NCI-H1092 (cell line): ENCODE results near the gene NLRX1.
"Not testable (repeated sequence)": the region's sequence is repeated elsewhere in the genome, so short reads cannot be mapped to it uniquely, and the experiment has no call there.

ENCODE experiments used
- DNase-seq: peaks from one replicate; lab custom pipeline; 2025; lab: John Stamatoyannopoulos, UW

The NLRX1 gene

DNA sequence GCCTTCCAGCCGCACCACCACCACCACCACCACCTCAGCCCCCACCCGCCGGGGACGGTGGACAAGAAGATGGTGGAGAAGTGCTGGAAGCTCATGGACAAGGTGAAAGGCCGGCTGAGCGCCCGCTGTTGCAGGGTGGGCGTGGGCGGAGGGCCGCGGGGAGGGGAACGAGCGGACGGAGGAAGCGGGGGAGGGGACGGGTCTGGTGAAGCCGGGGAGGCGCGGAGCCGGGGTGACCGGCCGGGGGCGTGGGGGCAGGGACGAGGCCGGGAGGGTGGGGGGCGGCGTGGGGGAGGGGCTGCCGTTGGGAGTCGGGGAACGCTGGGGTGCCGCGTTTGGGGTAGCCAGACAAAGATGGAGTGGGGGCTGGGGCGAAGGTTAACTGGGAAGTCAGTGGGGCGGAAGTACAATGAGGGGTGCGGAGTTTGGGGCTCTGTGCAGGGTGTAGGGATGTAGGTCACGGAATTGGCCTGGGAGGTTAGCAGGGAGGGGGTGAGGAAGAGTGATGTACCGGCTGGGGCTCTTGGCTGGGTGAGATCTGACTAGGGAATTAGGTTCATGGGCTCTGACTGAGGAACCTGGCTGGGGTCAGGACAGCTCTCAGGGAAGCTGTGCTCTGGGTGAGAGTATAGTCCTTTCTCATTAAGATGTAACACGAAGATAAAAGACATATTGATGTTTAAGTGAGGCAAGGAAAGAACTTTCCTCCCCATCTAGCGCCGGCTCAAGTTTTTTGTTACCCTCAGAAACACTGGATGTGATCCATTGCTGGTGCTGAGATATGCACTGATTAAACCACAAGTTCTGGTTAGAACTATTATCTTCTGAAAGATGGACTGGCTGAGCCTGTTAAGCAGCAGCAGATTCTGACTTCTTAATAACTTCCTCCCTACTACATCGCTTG lies 38.2 kb downstream of the NLRX1 start:
- no peak for DNase-seq

DNA sequence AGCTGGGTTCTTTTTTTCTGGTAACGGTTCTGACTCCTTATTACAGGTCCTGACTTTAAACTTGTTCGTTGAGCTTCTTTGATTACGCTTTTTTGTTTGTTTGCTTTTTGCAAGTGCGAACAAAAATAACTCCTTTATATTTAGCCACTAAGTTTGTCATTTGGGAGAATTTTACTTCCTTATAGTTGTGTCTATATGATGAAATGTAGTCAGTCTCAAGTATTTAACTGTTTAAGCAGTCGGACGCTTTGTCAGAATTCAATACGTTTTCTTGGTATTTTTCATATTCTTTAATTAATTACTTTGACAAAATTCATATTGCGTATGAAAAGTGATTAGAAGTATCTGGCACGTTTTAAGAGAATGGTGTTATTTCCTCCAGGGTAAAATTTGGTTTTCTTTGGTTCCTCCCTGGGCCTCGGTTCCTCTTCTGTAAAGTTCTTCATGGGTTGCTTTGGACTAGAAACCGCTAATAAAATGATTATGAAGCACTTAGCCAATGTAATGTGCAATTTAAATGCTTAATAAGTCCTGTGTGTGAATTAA lies 39.0 kb downstream of the NLRX1 start:
- DNase-seq: no peak

DNA sequence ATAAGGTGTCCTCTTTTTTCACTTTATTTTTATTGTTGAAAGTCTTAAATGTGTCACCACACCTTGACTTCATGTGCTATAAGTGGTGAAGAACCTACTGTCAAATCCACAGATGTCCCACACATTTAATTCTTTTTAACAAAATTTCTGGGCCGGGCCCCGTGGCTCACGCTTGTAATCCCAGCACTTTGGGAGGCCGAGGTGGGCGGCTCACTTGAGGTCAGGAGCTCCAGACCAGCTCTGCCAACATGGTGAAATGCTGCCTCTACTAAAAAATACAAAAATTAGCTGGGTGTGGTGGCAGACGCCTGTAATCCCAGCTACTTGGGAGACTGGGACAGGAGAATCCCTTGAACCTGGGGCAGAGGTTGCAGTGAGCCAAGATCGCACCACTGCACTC lies 40.7 kb downstream of the NLRX1 start:
- DNase-seq: no peak

DNA sequence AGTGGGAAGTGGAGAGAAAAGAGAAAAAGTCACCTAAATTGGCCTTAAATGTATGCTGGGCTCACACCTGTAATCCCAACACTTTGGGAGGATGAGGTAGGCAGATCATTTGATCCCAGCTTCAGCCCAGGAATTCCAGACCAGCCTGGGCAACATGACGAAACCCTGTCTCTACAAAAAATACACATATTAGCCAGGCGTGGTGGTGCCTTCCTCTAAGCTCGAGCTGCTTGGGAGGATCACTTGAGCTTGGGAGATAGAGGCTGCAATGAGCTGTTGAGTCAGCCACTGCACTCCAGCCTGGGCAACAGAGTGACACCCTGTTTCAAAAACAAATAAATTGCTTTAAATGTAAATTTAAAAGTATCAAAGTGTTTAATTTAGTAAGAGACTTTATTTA lies 41.5 kb downstream of the NLRX1 start:
- no peak for DNase-seq

DNA sequence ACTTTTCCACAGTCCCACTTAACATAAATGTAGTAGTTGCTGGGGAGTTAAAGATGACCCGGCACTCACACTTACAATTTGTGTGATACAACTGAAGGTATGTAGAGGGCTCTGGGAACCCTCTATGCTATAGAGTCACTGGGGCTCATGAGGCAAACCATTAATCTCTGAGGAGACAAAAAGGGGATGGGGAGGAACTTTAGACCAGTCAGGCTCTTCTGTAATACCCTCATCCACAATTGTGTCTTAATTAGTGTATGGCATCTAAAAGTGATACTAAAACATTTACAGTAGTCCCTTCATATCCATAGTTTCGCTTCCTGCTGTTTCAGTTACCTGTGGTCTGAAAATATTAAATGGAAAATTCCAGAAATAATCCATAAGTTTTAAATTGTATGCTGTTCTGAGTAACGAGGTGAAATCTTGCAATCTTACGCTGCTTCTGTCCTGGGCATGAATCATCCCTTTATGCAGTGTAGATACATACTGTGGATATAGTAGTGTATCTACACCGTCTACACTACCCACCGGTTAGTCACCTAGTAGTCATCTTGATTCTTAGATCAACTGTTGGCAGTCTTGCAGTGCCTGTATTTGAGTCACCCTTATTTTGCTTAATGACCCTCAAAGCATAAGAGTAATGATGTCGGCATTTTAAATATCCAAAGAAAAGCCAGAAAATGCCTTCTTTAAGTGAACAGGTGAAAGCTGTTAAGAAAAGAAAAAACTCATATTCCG lies 49.8 kb downstream of the NLRX1 start:
- DNase-seq: no peak

DNA sequence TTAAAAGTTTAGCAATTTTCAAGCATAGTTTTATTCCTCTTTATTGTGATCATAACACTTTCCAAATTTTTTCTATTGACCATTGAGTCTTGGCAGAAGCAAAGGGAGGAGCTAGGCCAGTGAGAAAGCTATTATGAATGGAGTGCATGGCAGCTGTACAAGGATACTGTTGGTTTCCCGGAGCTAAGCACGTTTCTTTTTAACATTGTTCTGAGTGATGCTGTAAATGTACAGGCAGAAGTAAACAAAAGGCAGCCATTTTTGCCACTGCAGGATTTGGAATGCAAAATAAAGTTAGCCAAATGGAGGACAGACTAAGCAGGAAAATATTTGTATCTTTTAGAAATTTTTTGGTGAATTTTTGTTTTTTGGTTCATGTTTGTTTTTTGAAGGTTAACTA lies 53.8 kb downstream of the NLRX1 start:
- peak; percentile 52 for DNase-seq

DNA sequence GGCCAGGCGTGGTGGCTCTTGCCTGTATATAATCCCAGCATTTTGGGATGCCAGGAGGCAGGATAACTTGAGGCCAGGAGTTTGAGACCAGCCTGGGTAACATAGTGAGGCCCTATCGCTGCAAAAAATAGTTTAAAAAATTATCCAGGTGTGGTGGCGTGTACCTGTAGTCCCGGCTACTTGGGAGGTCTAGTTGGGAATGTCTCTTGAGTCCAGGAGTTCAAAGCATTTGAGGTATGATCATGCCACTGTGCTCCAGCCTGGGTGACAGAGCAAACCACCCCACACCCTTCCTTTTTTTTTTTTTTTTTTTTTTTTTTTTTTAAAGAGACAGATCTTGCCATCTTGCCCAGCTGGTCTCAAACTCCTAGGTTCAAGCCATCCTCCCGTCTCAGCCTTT lies 54.4 kb downstream of the NLRX1 start:
- DNase-seq: no peak

DNA sequence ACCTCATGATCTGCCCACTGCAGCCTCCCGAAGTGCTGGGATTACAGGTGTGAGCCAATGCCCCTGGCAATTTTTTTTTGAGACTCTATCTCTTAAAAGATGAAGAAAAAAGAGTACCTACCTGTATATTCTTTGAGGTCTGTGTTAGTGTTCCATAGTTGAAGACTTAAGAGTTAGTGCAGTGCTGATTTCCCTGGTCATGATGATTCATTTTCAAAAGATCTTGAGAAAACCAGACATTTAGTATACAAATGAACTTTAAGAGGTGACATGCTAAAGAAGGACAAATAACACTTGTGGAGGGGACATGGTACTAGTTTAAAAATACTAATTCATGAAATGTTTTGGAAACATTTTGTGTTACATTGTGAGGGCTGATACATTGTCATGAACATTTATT lies 55.3 kb downstream of the NLRX1 start:
- DNase-seq: no peak

DNA sequence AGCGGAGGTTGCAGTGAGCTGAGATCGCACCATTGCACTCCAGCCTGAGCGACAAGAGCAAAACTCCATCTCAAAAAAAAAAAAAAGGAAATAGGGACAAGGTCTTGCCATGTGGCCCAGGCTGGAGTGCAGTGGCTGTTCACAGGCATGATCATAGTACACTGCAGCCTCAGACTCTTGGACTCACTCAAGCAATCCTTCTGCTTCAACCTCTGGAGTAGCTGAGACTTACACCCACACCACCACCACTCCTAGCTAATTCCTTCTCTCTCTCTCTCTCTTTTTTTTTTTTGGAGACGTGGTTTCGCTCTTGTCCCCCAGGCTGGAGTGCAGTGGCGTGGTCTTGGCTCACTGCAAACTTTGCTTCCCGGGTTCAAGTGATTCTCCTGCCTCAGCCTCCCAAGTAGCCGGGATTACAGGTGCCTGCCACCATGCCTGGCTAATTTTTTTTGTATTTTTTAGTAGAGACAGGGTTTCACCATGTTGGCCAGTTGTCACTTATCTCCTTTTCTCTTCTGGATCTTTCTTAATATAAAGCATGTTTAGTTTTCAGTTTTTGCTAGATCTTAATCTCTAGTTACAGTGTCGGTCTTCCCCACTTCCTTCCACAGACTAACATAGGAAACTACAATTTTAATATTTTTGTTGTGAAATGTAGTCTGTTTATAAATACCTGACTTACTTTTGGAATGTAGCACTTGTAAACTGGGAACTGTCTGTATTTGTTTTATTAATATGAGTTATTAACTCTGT lies 60.2 kb downstream of the NLRX1 start:
- not testable (repeated sequence) for DNase-seq

DNA sequence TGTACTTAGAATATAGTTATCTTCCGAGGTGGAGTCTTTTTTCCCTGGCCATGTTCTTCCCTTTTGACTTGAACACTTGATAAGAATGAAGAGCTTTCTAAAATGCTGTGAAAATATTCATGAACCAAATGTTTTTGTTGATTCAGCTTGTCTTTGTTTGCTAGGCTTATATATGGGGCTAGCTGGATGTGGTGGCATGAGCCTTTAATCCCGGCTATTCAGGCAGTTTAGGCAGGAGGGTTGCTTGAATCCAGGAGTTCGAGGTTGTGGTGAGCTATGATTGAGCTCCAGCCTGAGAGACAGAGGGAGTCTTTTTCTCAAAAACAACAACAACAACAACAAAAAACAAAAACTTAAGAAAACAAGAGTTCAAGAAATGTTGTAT lies 60.8 kb downstream of the NLRX1 start:
- no peak for DNase-seq

DNA sequence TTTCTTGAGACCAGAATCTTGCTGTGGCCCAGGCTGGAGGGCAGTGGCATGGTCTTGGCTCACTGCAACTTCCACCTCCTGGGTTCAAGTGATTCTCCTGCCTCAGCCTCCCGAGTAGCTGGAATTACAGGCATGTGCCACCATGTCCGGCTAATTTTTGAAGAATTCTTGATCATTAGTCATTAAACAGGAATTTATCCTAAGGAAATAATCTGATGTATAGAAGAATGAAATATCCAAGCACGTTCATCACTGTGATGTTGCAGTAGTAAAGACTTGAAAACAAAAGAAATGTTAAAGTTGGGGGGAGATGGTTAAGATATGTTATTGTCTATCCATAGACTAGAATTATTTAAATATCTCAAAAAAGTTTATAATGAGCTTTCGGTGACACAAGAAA lies 61.2 kb downstream of the NLRX1 start:
- no peak for DNase-seq
